ENCODE data around the gene ACOT11. TPM values are rescaled to one million over a fixed set of nuclear protein-coding genes. Genes with fewer than 3 reads are reported as not detected.

The ACOT11 gene
- total and polyA plus RNA-seq, 2 experiments from 2014 or later = 13.8 to 20.0 TPM

- Histone ChIP-seq H3K4me1 (ENCODE audit: insufficient read depth) (peaks cover 11% of the 10 kb centered on the region), H3K4me3 (peak overlapping the region; percentile 0), H3K27me3 (no peaks in the 10 kb centered on the region), H3K4me2 (peak overlapping the region; percentile 77), H3K9me2 (replicated peaks; ENCODE audit: insufficient read depth) (no peaks in the 10 kb centered on the region), H3K36me3 (replicated peaks; ENCODE audit: insufficient read depth, low read depth) (no peaks in the 10 kb centered on the region), H3K27ac (peak overlapping the region; percentile 83), H3K9me3 (ENCODE audit: low read depth) (no peaks in the 10 kb centered on the region), H3K79me2 (no peaks in the 10 kb centered on the region), H2AFZ (peak overlapping the region; percentile 31), H4K20me1 (ENCODE audit: insufficient read depth, poor library complexity, severe bottlenecking) (no peaks in the 10 kb centered on the region)
- peak; percentile 89 for DNase-seq (ENCODE audit: low spot score)
- 2% methylated on average over 43 of the region's 61 CpGs for WGBS (ENCODE audit: low lambda C conversion rate, missing lambda C conversion rate)
- no peak for TF ChIP-seq EZH2phosphoT487 (IDR thresholded peaks at IDR 0.05; ENCODE audit: low read depth, severe bottlenecking, unreplicated experiment)
- no peak for TF ChIP-seq CTCF (IDR thresholded peaks at IDR 0.05; ENCODE audit: poor library complexity)
- TF ChIP-seq EZH2 (IDR thresholded peaks at IDR 0.05; ENCODE audit: borderline replicate concordance) = no peak
Measured at GRCh38 chr1:54542120-54542961, 5.7 kb upstream of the ACOT11 start.

- Histone ChIP-seq H3K4me2 (peak overlapping the region; percentile 77), H3K4me3 (no peak overlapping the region), H3K9me2 (replicated peaks; ENCODE audit: insufficient read depth) (no peaks in the 10 kb centered on the region), H3K27ac (peak overlapping the region; percentile 83), H3K27me3 (no peaks in the 10 kb centered on the region), H3K4me1 (ENCODE audit: insufficient read depth) (peaks cover 17% of the 10 kb centered on the region), H4K20me1 (ENCODE audit: insufficient read depth, poor library complexity, severe bottlenecking) (no peaks in the 10 kb centered on the region), H3K36me3 (replicated peaks; ENCODE audit: insufficient read depth, low read depth) (no peaks in the 10 kb centered on the region), H2AFZ (peak overlapping the region; percentile 31), H3K79me2 (no peaks in the 10 kb centered on the region), H3K9me3 (ENCODE audit: low read depth) (no peaks in the 10 kb centered on the region)
- WGBS (ENCODE audit: low lambda C conversion rate, missing lambda C conversion rate) = 35% methylated on average over 9 of the region's 12 CpGs
- TF ChIP-seq EZH2phosphoT487 (IDR thresholded peaks at IDR 0.05; ENCODE audit: low read depth, severe bottlenecking, unreplicated experiment) (no peak), CTCF (IDR thresholded peaks at IDR 0.05; ENCODE audit: poor library complexity) (no peak), EZH2 (IDR thresholded peaks at IDR 0.05; ENCODE audit: borderline replicate concordance) (no peak)
- peak; percentile 14 for DNase-seq (ENCODE audit: low spot score)
Measured at GRCh38 chr1:54542962-54543539, 5.0 kb upstream of the ACOT11 start.

- Histone ChIP-seq H3K27ac (peak overlapping the region; percentile 83), H3K79me2 (no peaks in the 10 kb centered on the region), H2AFZ (no peak overlapping the region), H3K9me3 (ENCODE audit: low read depth) (no peaks in the 10 kb centered on the region), H3K9me2 (replicated peaks; ENCODE audit: insufficient read depth) (no peaks in the 10 kb centered on the region), H3K4me2 (peak overlapping the region; percentile 77), H3K4me1 (ENCODE audit: insufficient read depth) (peaks cover 23% of the 10 kb centered on the region), H3K27me3 (no peaks in the 10 kb centered on the region), H3K4me3 (no peak overlapping the region), H3K36me3 (replicated peaks; ENCODE audit: insufficient read depth, low read depth) (no peaks in the 10 kb centered on the region), H4K20me1 (ENCODE audit: insufficient read depth, poor library complexity, severe bottlenecking) (no peaks in the 10 kb centered on the region)
- WGBS (ENCODE audit: low lambda C conversion rate, missing lambda C conversion rate) = 80% methylated on average over 13 of the region's 13 CpGs
- no peak for DNase-seq (ENCODE audit: low spot score)
- no peak for TF ChIP-seq EZH2 (IDR thresholded peaks at IDR 0.05; ENCODE audit: borderline replicate concordance)
- no peak for TF ChIP-seq CTCF (IDR thresholded peaks at IDR 0.05; ENCODE audit: poor library complexity)
- no peak for TF ChIP-seq EZH2phosphoT487 (IDR thresholded peaks at IDR 0.05; ENCODE audit: low read depth, severe bottlenecking, unreplicated experiment)
Measured at GRCh38 chr1:54543729-54544496, 4.1 kb upstream of the ACOT11 start.
